GM21723 (cell line): ENCODE data around the gene ARG2.

ENCODE experiments used
- ATAC-seq: cut with Tn5 transposase; IDR thresholded peaks from one replicate; pipeline ENCODE4 v1.9.1; 2021; ENCODE audit warnings: mild to moderate bottlenecking, moderate library complexity; ENCODE audit not compliant: unreplicated experiment

ARG2 gene

DNA sequence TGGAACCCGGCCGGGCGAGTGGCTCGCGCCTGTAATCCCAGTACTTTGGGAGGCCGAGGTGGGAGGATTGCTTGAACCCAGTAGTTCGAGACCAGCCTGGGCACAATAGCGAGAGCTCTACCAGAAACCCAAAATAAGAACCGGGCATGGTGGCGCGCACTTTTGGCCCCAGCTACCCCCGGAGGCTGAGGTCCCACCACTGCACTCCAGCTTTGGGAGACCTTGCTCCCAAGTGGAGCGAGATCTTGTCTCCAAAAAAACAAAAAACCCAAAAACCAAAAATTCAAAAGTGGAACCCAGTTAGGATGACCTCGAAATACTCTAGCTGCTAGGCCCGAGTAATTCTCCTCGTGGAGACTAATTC lies 55.5 kb downstream of the ARG2 start:
- ATAC-seq: no peak

DNA sequence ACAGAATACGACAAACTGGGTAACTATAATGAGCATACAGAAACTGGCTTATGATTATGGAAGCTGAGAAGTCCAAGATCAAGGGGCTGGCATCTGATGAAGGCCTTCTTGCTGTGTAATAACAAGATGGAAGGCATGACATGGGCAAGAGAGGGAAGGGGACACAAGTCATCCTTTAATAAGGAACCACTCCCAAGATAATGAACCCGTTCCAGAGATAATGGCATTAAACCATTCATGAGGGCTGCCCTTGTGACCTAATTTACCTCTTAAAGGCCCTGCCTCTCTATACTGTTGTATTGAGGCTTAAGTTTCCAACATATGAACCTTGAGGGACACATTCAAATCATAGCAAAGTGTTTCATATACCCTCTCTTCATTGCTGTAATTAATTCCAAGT lies 59.3 kb downstream of the ARG2 start:
- ATAC-seq: no peak

DNA sequence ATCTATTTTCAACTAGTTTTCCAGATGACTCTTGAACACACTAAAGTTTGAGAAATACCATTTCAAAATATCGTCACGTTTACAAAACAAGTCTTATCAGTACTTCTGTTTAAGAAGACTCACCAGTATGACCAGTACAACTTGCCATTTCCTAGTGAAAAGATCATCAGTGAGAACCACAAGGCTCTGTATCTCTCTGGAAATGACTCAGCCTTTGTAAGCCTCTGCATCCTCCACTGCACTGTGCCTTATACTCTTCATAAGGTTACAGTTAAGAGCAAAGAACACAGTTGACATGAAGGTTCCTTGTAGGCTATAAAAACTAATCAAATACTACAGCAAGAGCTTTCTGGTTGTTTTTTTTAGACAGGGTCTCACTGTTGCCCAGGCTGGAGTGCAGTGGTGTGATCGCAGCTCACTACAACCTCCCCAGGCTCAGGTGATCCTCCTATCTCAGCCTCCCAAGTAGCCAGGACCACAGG lies 60.4 kb downstream of the ARG2 start:
- ATAC-seq: peak; percentile 98

DNA sequence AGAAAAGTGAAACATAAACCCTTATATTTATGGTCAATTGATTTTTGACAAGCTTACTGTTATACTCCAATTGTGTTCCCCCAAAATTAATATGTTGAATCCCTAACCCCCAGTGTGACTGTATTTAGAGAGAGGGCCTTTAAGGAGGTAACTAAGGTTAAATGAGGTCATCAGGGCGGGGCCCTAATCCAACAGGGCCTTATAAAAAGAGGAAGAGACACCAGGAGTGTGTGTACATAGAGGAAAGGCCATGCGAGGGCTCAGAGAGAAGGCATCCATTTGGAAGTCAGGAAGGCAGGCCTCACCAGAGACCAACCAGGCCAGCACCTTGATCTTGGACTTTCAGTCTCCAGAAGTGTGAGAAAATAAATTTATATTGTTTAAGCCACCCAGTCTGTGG lies 61.2 kb downstream of the ARG2 start:
- ATAC-seq: no peak

DNA sequence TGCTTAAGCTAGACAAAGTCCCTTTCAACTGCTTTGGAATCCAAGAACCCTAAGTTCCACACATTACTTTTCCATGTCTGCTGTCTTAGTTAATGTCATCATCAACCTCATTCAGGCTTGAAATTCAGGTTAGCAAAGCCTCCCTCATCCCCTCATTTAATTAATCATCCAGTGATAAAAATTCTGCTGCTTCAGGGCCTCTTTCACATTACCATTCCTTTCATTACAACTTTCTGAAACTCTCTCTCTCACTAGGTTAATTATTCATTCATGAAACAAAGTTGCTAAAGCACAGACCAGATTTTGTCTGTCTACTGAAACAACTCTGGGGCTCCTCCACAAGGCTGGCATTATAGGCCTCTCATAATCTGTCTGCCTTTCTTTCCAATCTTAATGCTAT lies 64.1 kb downstream of the ARG2 start:
- no peak for ATAC-seq

DNA sequence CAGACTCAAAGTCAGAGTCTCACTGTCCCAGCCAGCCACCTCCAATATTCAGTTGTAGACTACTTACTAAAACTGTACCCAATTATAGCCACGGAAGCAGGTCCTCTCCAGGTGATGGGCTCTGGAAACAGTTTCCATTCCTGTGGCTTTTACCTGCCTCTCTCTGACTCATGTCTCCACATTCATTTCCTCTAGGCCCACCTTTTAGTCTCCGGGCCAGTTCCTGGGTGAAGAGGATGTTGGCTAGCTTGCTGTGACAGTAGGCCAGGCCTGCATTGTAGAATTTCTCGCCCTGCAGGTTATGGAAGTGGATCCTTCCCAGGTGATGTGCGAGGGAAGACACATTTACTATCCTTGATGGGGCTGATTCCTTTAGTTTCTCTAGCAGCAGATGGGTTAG lies 70.3 kb downstream of the ARG2 start:
- no peak for ATAC-seq

DNA sequence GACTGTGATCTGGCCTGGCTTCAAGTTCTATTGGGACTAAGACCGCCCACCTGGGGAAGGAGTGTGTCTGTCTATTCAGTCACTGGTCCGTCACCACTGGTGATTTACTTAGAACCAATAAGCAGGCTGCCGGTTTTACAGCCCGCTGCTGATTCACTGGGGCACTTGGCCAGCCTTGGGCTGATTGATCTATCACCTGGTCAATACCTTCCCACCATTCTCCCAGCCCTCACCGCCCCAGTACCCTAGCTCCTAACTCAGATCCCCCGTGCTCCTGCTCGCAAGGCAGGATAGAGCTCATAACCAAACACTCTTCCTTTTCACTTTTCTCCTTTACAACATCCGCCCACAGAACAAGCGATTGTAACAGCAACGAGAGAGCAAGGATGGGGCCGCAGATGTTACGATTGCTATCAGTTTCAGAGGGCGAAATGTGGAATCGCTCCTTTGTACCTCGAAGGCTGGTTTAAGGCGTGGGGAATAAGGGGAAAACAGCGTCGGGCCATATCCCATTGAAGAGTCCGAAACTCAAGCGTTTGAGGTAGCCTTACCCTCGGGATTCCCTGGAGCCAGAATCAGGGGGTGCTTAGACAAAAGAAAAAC lies 75.2 kb downstream of the ARG2 start:
- ATAC-seq: peak; percentile 88

DNA sequence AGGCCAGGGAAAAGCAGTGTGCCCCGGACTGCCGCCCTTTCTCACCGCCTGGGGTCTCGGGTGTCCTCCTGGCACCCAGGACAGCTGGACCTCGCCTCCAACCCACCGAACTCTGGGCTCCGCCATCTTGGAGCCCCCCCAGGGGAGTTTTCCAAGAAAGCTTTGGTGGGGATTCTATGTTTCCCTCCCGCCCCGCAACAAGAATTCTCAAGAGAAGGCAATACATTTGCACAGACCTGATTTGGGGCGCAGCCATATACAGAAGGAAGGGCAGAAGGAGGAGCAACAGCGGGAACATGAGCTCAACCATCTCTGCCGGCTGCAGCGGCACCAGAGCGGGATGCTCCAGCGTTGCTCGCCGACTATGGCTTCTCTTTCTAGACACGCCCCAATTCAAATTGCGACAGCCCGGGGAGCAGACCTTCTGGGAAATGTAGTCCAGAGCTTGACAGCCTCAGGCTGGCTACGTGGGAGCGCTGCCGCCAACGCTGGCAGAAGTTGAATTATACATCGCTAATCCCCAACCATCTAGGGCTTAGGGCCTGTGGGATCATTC lies 75.8 kb downstream of the ARG2 start, which contains the start of gene RDH11:
Gene RDH11, minus strand, starts transcription at position 371 of the 556 bp plus-strand sequence. Its CDS starts 61 bp downstream, at position 310.
- peak; percentile 88 for ATAC-seq

DNA sequence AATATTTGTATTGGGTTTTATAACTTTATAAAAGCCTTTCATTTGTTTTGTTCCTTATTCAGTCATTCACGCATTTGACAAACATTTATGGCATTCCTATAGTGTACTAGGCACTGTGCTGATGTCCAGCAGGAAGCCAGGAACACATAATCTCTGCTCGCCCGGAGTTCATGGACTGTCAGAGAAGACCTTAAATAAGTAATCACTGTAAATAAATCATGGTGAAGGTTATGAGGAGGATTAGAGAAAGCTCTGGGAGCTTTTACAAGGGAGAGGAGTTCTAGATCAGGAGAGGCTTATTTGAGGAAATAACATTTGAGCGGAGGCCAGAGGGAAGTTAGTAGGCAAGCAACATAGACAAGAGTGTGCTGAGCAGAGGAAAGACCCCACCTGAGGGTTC lies 77.3 kb downstream of the ARG2 start:
- no peak for ATAC-seq

DNA sequence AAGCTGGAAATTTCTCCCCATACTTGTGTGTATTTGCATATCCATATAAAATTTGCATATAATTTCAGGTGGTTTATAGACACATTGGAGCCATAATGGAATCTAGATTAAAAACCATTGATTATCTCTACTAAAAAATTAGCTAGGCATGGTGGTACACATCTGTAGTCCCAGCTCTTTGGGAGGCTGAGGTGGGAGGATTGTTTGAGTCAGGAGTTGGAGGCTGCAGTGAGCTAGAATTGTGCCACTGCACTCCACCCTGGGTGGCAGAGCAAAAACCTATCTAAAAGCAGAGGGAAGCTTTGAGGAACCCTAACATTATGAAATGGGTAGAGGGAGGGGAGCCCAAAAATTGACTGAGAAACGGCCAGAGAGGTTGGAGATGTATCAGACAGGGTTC lies 78.5 kb downstream of the ARG2 start:
- no peak for ATAC-seq
